HepG2 (cell line): Measurements from ENCODE around the gene YBX2. TPM values are rescaled to one million over a fixed set of nuclear protein-coding genes. Genes with fewer than 3 reads are reported as not detected.

Experiments
- BRD4 ChIP-seq: sonication (generic); formaldehyde crosslinking; IDR thresholded peaks from 2 replicates; pipeline ENCODE4 v1.4.0; 2020; ENCODE audit warnings: missing genetic modification reagents
- KDM1A ChIP-seq: IDR thresholded peaks from 2 replicates; pipeline ENCODE4 v1.6.1; 2016; ENCODE audit warnings: missing compliant biosample characterization
- NFE2L1 ChIP-seq: sonication (generic); formaldehyde crosslinking; IDR thresholded peaks from 2 replicates; pipeline ENCODE4 v1.4.0; 2020; ENCODE audit warnings: missing genetic modification reagents, mild to moderate bottlenecking, borderline replicate concordance
- ZNF296 ChIP-seq: sonication (generic); formaldehyde crosslinking; conservative IDR thresholded peaks from 2 replicates; pipeline ENCODE4 v1.5.0; 2020; ENCODE audit warnings: mild to moderate bottlenecking, missing genetic modification reagents
- ZNF564 ChIP-seq: sonication (generic); formaldehyde crosslinking; IDR thresholded peaks from 2 replicates; pipeline ENCODE4 v1.8.1; 2023; ENCODE audit warnings: mild to moderate bottlenecking, missing genetic modification reagents
- ZNF644 ChIP-seq: IDR thresholded peaks from 2 replicates; pipeline ENCODE4 v1.6.1; 2016; ENCODE audit warnings: low read depth
- ZNF652 ChIP-seq: IDR thresholded peaks from 2 replicates; pipeline ENCODE4 v1.6.1; 2016; ENCODE audit warnings: low read depth, borderline replicate concordance
- ZNF674 ChIP-seq: sonication (generic); formaldehyde crosslinking; IDR thresholded peaks from 2 replicates; pipeline ENCODE4 v1.5.0; 2020; ENCODE audit warnings: low read depth, mild to moderate bottlenecking, missing genetic modification reagents
- polyA plus RNA-seq, 8 experiments: library from polyadenylated mRNA; depleted of rRNA in 3 of 8; stranded (reverse) in 7 of 8; unstranded in 1 of 8; fragments of >200 nt; fragmentation: Illumina TruSeq in 4 of 8; extraction: Trizol in 4 of 8; gene quantifications; 2 replicates each; pipeline versions ENCODE4 v1.2.1 to v1.2.3, GENCODE V29; 2011 to 2016; ENCODE audit warnings: low read depth in 4 of 8, missing spikeins in 1 of 8, mixed read lengths in 1 of 8; ENCODE audit not compliant: insufficient read depth in 1 of 8
- total RNA-seq, 5 experiments: library from RNA; depleted of rRNA; stranded (reverse); fragments of >200 nt; fragmentation: Illumina TruSeq; extraction: Trizol; gene quantifications; 2 replicates each; pipeline ENCODE4 v1.2.3, GENCODE V29; 2016; ENCODE audit warnings: low read depth in 1 of 5
- TF ChIP-seq, protein P1 (sequence below): IDR thresholded peaks from 2 replicates; pipeline ENCODE4 v1.6.1; 2016; ENCODE audit warnings: low read depth, missing genetic modification reagents, missing compliant biosample characterization
- TF ChIP-seq, protein P2 (sequence below): sonication (generic); formaldehyde crosslinking; IDR thresholded peaks from 2 replicates; pipeline ENCODE4 v1.4.0; 2020; ENCODE audit warnings: missing genetic modification reagents
- TF ChIP-seq, protein P3 (sequence below): sonication (generic); formaldehyde crosslinking; IDR thresholded peaks from 2 replicates; pipeline ENCODE4 v1.5.0; 2020; ENCODE audit warnings: mild to moderate bottlenecking, missing genetic modification reagents
- TF ChIP-seq, protein P4 (sequence below): sonication (generic); formaldehyde crosslinking; IDR thresholded peaks from 2 replicates; pipeline ENCODE4 v1.5.1; 2020; ENCODE audit warnings: mild to moderate bottlenecking, missing genetic modification reagents, moderate library complexity
- TF ChIP-seq, protein P5 (sequence below): sonication (generic); formaldehyde crosslinking; IDR thresholded peaks from 2 replicates; pipeline ENCODE4 v1.5.1; 2020; ENCODE audit warnings: mild to moderate bottlenecking, missing genetic modification reagents

YBX2 gene
- total and polyA plus RNA-seq, 2 of the 13 experiments (the other 11 are each of a cell fraction or from before 2014, with no cell fraction given): 0.12 to 0.22 TPM

DNA sequence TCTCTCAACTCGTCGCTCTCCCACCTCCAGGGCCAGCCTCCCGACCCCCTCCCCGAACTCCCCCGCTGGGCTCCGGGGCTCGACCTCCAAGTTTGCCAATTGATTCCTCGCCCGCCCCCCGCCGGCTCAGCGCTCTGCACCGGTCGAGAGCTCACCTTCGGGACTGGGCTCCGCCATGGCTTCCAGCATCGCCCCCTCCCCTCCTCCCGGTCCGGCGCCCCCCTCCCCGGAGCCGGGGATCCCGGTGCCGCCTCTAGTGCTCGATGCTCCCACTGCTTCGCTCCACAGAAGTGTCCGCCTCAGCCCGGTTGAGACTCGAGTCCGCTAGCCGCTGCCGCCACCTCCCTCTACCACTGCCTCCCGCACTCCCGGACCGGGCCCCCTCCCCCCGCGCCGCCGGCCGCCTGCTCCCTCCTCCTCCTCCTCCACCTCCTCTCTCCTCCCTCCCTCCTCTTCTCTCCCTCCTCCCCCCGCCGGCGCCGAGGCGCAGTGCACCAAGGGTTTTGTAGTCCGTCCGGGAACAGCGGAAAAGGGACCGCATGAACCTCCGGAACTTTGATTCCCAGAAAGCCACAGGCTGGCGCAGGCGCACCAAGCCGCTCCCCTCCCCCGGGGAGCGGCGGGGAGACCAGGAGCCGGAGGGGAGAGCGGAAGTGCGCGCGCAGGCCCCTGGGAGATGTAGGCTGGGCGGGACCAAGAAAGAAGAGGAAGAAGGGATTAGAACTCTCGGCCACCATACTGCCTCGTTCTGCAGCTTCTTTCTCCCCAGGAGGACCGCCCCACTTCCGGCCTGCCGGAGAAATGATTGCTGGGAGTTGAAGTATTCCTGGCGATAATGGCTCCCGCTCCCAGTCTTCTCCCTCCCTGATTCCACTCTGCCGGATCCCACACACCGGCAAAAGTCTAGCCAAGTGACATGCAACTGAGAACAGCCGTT, 55.1 kb downstream of the YBX2 start, which contains the start of gene PHF23 (continued):
- TF ChIP-seq, protein P1, sequence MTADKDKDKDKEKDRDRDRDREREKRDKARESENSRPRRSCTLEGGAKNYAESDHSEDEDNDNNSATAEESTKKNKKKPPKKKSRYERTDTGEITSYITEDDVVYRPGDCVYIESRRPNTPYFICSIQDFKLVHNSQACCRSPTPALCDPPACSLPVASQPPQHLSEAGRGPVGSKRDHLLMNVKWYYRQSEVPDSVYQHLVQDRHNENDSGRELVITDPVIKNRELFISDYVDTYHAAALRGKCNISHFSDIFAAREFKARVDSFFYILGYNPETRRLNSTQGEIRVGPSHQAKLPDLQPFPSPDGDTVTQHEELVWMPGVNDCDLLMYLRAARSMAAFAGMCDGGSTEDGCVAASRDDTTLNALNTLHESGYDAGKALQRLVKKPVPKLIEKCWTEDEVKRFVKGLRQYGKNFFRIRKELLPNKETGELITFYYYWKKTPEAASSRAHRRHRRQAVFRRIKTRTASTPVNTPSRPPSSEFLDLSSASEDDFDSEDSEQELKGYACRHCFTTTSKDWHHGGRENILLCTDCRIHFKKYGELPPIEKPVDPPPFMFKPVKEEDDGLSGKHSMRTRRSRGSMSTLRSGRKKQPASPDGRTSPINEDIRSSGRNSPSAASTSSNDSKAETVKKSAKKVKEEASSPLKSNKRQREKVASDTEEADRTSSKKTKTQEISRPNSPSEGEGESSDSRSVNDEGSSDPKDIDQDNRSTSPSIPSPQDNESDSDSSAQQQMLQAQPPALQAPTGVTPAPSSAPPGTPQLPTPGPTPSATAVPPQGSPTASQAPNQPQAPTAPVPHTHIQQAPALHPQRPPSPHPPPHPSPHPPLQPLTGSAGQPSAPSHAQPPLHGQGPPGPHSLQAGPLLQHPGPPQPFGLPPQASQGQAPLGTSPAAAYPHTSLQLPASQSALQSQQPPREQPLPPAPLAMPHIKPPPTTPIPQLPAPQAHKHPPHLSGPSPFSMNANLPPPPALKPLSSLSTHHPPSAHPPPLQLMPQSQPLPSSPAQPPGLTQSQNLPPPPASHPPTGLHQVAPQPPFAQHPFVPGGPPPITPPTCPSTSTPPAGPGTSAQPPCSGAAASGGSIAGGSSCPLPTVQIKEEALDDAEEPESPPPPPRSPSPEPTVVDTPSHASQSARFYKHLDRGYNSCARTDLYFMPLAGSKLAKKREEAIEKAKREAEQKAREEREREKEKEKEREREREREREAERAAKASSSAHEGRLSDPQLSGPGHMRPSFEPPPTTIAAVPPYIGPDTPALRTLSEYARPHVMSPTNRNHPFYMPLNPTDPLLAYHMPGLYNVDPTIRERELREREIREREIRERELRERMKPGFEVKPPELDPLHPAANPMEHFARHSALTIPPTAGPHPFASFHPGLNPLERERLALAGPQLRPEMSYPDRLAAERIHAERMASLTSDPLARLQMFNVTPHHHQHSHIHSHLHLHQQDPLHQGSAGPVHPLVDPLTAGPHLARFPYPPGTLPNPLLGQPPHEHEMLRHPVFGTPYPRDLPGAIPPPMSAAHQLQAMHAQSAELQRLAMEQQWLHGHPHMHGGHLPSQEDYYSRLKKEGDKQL (CRISPR knock-in tag): no peak
- TF ChIP-seq, protein P2, sequence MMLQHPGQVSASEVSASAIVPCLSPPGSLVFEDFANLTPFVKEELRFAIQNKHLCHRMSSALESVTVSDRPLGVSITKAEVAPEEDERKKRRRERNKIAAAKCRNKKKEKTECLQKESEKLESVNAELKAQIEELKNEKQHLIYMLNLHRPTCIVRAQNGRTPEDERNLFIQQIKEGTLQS: no peak
- TF ChIP-seq BRD4 (CRISPR knock-in tag) (no peak), ZNF296 (no peak), ZNF564 (CRISPR knock-in tag) (no peak), ZNF652 (CRISPR knock-in tag) (no peak), KDM1A (no peak), NFE2L1 (no peak), ZNF674 (CRISPR knock-in tag) (no peak), ZNF644 (no peak)
- TF ChIP-seq, protein P3, sequence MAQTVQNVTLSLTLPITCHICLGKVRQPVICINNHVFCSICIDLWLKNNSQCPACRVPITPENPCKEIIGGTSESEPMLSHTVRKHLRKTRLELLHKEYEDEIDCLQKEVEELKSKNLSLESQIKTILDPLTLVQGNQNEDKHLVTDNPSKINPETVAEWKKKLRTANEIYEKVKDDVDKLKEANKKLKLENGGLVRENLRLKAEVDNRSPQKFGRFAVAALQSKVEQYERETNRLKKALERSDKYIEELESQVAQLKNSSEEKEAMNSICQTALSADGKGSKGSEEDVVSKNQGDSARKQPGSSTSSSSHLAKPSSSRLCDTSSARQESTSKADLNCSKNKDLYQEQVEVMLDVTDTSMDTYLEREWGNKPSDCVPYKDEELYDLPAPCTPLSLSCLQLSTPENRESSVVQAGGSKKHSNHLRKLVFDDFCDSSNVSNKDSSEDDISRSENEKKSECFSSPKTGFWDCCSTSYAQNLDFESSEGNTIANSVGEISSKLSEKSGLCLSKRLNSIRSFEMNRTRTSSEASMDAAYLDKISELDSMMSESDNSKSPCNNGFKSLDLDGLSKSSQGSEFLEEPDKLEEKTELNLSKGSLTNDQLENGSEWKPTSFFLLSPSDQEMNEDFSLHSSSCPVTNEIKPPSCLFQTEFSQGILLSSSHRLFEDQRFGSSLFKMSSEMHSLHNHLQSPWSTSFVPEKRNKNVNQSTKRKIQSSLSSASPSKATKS (CRISPR knock-in tag): no peak
- TF ChIP-seq, protein P4, sequence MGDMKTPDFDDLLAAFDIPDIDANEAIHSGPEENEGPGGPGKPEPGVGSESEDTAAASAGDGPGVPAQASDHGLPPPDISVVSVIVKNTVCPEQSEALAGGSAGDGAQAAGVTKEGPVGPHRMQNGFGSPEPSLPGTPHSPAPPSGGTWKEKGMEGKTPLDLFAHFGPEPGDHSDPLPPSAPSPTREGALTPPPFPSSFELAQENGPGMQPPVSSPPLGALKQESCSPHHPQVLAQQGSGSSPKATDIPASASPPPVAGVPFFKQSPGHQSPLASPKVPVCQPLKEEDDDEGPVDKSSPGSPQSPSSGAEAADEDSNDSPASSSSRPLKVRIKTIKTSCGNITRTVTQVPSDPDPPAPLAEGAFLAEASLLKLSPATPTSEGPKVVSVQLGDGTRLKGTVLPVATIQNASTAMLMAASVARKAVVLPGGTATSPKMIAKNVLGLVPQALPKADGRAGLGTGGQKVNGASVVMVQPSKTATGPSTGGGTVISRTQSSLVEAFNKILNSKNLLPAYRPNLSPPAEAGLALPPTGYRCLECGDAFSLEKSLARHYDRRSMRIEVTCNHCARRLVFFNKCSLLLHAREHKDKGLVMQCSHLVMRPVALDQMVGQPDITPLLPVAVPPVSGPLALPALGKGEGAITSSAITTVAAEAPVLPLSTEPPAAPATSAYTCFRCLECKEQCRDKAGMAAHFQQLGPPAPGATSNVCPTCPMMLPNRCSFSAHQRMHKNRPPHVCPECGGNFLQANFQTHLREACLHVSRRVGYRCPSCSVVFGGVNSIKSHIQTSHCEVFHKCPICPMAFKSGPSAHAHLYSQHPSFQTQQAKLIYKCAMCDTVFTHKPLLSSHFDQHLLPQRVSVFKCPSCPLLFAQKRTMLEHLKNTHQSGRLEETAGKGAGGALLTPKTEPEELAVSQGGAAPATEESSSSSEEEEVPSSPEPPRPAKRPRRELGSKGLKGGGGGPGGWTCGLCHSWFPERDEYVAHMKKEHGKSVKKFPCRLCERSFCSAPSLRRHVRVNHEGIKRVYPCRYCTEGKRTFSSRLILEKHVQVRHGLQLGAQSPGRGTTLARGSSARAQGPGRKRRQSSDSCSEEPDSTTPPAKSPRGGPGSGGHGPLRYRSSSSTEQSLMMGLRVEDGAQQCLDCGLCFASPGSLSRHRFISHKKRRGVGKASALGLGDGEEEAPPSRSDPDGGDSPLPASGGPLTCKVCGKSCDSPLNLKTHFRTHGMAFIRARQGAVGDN (CRISPR knock-in tag): peak; percentile 75
- TF ChIP-seq, protein P5, sequence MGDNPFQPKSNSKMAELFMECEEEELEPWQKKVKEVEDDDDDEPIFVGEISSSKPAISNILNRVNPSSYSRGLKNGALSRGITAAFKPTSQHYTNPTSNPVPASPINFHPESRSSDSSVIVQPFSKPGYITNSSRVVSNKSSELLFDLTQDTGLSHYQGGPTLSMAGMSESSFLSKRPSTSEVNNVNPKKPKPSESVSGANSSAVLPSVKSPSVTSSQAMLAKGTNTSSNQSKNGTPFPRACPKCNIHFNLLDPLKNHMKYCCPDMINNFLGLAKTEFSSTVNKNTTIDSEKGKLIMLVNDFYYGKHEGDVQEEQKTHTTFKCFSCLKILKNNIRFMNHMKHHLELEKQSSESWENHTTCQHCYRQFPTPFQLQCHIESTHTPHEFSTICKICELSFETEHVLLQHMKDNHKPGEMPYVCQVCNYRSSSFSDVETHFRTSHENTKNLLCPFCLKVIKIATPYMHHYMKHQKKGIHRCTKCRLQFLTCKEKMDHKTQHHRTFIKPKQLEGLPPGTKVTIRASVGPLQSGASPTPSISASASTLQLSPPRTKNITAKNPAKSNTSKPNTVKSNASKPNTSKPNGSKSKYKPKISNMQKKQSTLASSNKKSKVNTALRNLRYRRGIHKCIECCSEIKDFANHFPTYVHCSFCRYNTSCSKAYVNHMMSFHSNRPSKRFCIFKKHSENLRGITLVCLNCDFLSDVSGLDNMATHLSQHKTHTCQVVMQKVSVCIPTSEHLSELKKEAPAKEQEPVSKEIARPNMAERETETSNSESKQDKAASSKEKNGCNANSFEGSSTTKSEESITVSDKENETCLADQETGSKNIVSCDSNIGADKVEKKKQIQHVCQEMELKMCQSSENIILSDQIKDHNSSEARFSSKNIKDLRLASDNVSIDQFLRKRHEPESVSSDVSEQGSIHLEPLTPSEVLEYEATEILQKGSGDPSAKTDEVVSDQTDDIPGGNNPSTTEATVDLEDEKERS (CRISPR knock-in tag): no peak
